Esophagus squamous epithelium (tissue), 5 donors: Measurements from ENCODE around the gene TRAT1. TPM values are rescaled to one million over a fixed set of nuclear protein-coding genes. Genes with fewer than 3 reads are reported as not detected.

ENCODE experiments used
- DNase-seq: peaks from one replicate; lab custom pipeline; 2025; lab: John Stamatoyannopoulos, UW
- H3K27ac ChIP-seq, 4 donors: fragments of 200-600 bp; sonication (generic); one replicate each; pipeline ENCODE4 v1.5.1; 2016 to 2019; ENCODE audit warnings: mild to moderate bottlenecking in 1 of 4
- H3K27me3 ChIP-seq, 4 donors: fragments of 200-600 bp; sonication (generic); 1 replicate in 3 of 4; 2 replicates in 1 of 4; pipeline versions ENCODE4 v1.5.1 to v1.6.0; 2017 to 2021; ENCODE audit warnings: antibody characterized with exemption in 1 of 4
- H3K36me3 ChIP-seq, 3 donors: fragments of 200-600 bp; sonication (generic); one replicate each; pipeline ENCODE4 v1.5.1; 2016 to 2019
- H3K4me1 ChIP-seq, 3 donors: fragments of 200-600 bp; sonication (generic); one replicate each; pipeline ENCODE4 v1.5.1; 2017 to 2019
- H3K4me3 ChIP-seq, 4 donors: fragments of 200-600 bp; sonication (generic); 1 replicate in 3 of 4; 2 replicates in 1 of 4; pipeline ENCODE4 v1.5.1; 2016 to 2019; ENCODE audit warnings: mild to moderate bottlenecking in 2 of 4, moderate library complexity in 1 of 4
- H3K9me3 ChIP-seq, 3 donors: fragments of 200-600 bp; sonication (generic); one replicate each; pipeline ENCODE4 v1.5.1; 2016 to 2019
- POLR2A ChIP-seq, 4 donors: fragments of 450-650 bp; IDR thresholded peaks; one replicate each; pipeline ENCODE4 v1.6.1; 2017; ENCODE audit warnings: antibody characterized with exemption in 4 of 4, mild to moderate bottlenecking in 4 of 4, moderate library complexity in 3 of 4
- WGBS, 2 donors: methylation state at CpG; one replicate each; pipeline ENCODE4 v1.1.5; 2018; 5-methylcytosine and 5-hydroxymethylcytosine counted together
- intact Hi-C: fragments of 100-400 bp; cut with DNase I; formaldehyde crosslinking; loops from one replicate; pipeline ENCODE4 v1.15.0; 2022
- total RNA-seq, 4 donors: library from RNA; depleted of rRNA; stranded (reverse); fragments of >200 nt; gene quantifications; one replicate each; pipeline ENCODE4 v1.1.0, GENCODE V29; 2016
- TF ChIP-seq, protein P1 (sequence below), 6 experiments: fragments of 450-650 bp in 4 of 6; fragments of 200-600 bp in 2 of 6; sonication (generic) in 2 of 6; IDR thresholded peaks; one replicate each; pipeline ENCODE4 v1.5.1; 2016 to 2019; ENCODE audit warnings: antibody characterized with exemption in 6 of 6, mild to moderate bottlenecking in 4 of 6, moderate library complexity in 4 of 6
- donor health status: DM: yes; HTN: yes; CAD: no.

TRAT1 gene
- total RNA-seq, 4 donors from 2014 or later, result 0.53 to 2.3 (median 0.83) TPM

DNA sequence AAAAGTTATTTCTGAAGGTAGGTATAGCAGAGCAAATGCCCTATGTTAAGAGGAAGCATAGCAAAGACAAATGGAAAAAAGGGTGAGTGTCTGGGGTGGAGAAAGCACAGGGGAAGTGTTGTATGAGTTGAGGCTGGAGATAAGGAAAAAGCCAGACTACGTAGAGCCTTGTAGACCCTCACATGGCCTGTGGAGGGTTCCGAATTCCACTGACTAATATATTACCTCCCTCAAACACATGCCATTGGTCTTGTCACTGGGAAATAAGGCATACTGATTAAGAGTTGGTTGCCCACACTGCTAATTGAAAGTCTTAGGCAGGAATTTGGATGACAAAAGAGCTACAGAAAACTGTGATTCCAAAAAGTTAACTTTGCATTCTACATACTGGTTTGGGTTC is 65.2 kb downstream of the TRAT1 start:
- Histone ChIP-seq H3K4me3 (no peak overlapping the region), H3K36me3 (no peaks in the 10 kb centered on the region), H3K9me3 (no peaks in the 10 kb centered on the region), H3K27me3 (no peaks in the 10 kb centered on the region), H3K27ac (no peak overlapping the region), H3K4me1 (no peaks in the 10 kb centered on the region)
- intact Hi-C loops, result no loop called here
- WGBS, 2 donors, result 82 to 87% methylated on average over 2 of the region's 2 CpGs
- DNase-seq, result no peak
- TF ChIP-seq, protein P1, sequence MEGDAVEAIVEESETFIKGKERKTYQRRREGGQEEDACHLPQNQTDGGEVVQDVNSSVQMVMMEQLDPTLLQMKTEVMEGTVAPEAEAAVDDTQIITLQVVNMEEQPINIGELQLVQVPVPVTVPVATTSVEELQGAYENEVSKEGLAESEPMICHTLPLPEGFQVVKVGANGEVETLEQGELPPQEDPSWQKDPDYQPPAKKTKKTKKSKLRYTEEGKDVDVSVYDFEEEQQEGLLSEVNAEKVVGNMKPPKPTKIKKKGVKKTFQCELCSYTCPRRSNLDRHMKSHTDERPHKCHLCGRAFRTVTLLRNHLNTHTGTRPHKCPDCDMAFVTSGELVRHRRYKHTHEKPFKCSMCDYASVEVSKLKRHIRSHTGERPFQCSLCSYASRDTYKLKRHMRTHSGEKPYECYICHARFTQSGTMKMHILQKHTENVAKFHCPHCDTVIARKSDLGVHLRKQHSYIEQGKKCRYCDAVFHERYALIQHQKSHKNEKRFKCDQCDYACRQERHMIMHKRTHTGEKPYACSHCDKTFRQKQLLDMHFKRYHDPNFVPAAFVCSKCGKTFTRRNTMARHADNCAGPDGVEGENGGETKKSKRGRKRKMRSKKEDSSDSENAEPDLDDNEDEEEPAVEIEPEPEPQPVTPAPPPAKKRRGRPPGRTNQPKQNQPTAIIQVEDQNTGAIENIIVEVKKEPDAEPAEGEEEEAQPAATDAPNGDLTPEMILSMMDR (IDR thresholded peaks at IDR 0.05), result no peak
- no peak for TF ChIP-seq POLR2A (IDR thresholded peaks at IDR 0.05)

DNA sequence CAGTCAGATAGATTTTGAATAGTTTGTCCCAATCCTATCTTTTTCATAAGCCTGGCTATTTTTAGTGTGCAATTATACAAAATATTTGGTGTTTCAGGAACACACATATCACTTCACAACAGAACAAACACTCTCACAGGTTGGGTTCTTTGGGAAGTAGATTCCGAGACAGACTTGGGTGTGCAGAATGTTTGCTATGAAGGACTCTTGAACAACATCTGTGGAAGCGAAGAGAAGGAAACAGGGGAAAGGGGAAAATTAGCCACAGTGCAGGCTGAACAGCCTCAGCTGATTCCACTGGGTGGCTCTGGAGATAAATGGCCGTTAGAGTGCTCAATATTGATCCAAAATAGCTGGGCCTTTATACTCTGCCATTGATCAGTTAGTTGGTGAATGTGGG is 69.2 kb downstream of the TRAT1 start:
- Histone ChIP-seq H3K4me1 (no peaks in the 10 kb centered on the region), H3K9me3 (no peaks in the 10 kb centered on the region), H3K27ac (no peak overlapping the region), H3K27me3 (no peaks in the 10 kb centered on the region), H3K36me3 (no peaks in the 10 kb centered on the region), H3K4me3 (no peak overlapping the region)
- TF ChIP-seq POLR2A (IDR thresholded peaks at IDR 0.05), result no peak
- TF ChIP-seq, protein P1 (IDR thresholded peaks at IDR 0.05), result no peak
- 63 to 69% methylated on average over 3 of the region's 3 CpGs for WGBS, 2 donors
- intact Hi-C loops, result no loop called here
- no peak for DNase-seq

DNA sequence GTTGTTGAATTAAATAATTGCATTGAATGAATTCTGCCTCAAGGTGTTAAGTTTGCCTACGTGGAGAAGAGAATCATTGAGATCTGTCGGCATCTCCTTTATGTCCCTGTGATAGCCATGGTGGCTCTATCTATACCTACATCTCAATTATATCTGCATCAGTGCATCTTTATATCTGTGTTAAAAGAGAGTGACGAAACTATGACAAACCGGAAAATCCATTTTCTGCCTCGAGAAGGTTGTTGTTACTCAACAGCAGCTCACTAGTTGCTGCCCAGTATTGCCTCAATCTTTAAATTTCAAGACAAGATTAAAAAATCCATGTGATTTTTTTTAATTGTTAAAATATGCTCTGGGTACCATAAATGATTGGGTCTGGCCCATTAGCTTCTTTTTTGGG is 72.4 kb downstream of the TRAT1 start:
- no peak overlapping the region for H3K4me3 ChIP-seq
- H3K36me3 ChIP-seq, result no peaks in the 10 kb centered on the region
- no peak for DNase-seq
- H3K4me1 ChIP-seq, result no peaks in the 10 kb centered on the region
- H3K27ac ChIP-seq, result no peak overlapping the region
- H3K27me3 ChIP-seq, result no peaks in the 10 kb centered on the region
- intact Hi-C loops, result no loop called here
- no peak for TF ChIP-seq POLR2A (IDR thresholded peaks at IDR 0.05)
- TF ChIP-seq, protein P1 (IDR thresholded peaks at IDR 0.05), result no peak
- WGBS, 2 donors, result 75 to 81% methylated on average over 5 of the region's 5 CpGs
- H3K9me3 ChIP-seq, result no peaks in the 10 kb centered on the region

DNA sequence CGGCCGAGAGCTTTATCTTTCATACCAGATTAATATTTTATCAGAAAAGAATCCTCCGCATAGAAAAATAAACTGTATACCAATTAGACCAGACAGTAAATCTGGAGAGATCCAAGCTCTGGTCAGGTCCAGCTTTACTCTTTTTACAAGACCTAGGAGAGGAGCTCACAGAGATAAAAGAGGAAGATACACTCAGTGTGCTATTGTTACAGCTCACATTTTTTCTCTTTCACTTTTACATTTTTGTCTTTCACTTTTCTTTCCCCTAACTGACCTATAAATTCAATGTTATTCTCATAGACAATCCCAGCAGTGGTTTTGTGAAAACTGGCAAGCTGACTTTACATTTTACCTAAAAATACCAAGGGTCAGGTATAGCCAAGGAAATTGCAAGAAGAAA is 75.3 kb downstream of the TRAT1 start:
- intact Hi-C loops, result no loop called here
- Histone ChIP-seq H3K9me3 (no peaks in the 10 kb centered on the region), H3K36me3 (no peaks in the 10 kb centered on the region), H3K4me1 (no peaks in the 10 kb centered on the region), H3K4me3 (no peak overlapping the region), H3K27ac (no peak overlapping the region), H3K27me3 (no peaks in the 10 kb centered on the region)
- no peak for DNase-seq
- WGBS, 2 donors, result 91 to 95% methylated on average over 3 of the region's 3 CpGs
- TF ChIP-seq, protein P1 (IDR thresholded peaks at IDR 0.05), result no peak
- no peak for TF ChIP-seq POLR2A (IDR thresholded peaks at IDR 0.05)

DNA sequence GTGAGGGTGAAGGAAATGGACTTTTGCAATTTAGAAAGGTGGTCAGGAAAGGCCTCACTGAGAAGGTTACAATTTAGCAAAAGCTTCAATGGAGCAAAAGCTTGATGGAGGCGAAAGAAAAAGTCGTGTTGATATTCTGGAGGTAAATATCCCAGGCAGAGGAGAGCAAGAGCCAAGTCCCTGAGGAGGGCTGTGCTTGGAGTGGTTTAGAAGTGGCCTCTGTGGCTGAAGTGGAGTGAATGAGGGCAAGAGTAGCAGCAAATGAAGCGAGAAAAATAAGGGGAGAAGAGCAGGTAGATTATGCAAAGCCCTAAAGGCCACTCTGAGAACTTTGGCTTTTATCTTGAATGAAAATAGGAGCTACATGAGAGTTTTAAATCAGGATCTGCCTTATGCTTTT is 76.9 kb downstream of the TRAT1 start:
- H3K4me3 ChIP-seq, result no peak overlapping the region
- no peaks in the 10 kb centered on the region for H3K36me3 ChIP-seq
- no peak overlapping the region for H3K27ac ChIP-seq
- no peaks in the 10 kb centered on the region for H3K9me3 ChIP-seq
- no peaks in the 10 kb centered on the region for H3K4me1 ChIP-seq
- WGBS, 2 donors, result 68 to 80% methylated on average over 3 of the region's 3 CpGs
- intact Hi-C loops, result no loop called here
- no peaks in the 10 kb centered on the region for H3K27me3 ChIP-seq
- no peak for DNase-seq
- TF ChIP-seq, protein P1 (IDR thresholded peaks at IDR 0.05), result no peak
- TF ChIP-seq POLR2A (IDR thresholded peaks at IDR 0.05), result no peak

Other genes starting within 250 kb of the TRAT1 start
- gene CIP2A, start 233.3 kb upstream of the TRAT1 start, total RNA-seq, result 10 to 100 TPM in 1 of 4 donors, 1 to 10 TPM in 3; 1.5 to 11.5 (median 7.2) TPM
- gene DZIP3, start 233.1 kb upstream of the TRAT1 start, total RNA-seq, result 1 to 10 TPM in 3 of 4 donors, under 1 TPM in 1; 0.83 to 5.0 (median 2.8) TPM
- gene RETNLB, start 65.4 kb upstream of the TRAT1 start, total RNA-seq, result not detected
- not detected for gene GUCA1C, start 131.1 kb downstream of the TRAT1 start, total RNA-seq